Stimulated activated CD4-positive, alpha-beta T cell treated with anti-CD3 and anti-CD28 coated beads, Interleukin-12 subunit alpha, Interleukin-12 subunit beta, amount 100 ng/mL, for 4 hours (primary cell): ENCODE measurements around the gene FNDC11.
A peak's percentile ranks its signal among the peaks of the same experiment; 100 is the strongest.
"Not testable (repeated sequence)": the region's sequence is repeated elsewhere in the genome, so short reads cannot be mapped to it uniquely, and the experiment has no call there.

Experiments used
- DNase-seq: peaks from one replicate; pipeline ENCODE4 v3.0.0-alpha.2; 2020

Gene FNDC11

DNA sequence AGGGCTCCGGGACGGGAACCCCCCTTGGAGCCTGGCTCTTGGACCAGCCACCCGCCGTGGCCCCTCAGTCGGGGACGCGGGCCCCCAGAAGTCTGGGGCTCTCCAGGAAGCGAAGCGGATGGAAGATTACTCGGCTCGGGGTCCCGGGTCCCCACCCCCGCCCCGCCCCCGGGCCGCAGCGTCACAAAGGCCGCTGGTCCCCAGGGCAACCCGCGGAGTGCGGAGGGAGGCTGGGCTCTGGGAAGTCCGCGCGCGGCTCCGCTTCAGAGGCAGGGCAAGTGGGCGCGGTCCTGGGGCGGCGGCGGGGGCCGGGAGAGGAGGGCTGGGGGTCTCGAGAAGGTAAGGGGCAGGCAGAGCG lies at the start of gene FNDC11:
Gene FNDC11 (plus strand): TSS at position 227 of the 358 bp plus-strand sequence. CDS start 1,505 bp downstream, outside the sequence.
- peak; percentile 48 for DNase-seq

DNA sequence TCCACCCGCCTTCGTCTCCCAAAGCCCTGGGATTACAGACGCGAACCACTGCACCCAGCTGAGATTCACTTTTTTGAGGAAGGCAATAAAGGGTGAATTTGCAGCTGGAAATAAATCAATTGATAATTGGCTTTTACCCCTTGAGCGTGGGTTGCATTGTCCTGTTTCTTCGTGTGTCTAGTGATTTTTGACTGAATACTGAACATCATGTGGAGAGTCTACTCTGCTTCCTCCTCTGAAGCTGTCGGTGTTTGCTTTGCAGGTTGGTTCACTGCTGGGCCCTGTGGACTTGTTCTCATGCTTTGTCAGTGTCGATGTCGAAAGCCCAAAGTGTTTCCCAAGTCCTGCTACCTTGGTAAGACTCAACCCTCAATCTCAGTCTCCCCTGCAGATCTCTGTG lies 49.3 kb upstream of the FNDC11 start:
- no peak for DNase-seq

DNA sequence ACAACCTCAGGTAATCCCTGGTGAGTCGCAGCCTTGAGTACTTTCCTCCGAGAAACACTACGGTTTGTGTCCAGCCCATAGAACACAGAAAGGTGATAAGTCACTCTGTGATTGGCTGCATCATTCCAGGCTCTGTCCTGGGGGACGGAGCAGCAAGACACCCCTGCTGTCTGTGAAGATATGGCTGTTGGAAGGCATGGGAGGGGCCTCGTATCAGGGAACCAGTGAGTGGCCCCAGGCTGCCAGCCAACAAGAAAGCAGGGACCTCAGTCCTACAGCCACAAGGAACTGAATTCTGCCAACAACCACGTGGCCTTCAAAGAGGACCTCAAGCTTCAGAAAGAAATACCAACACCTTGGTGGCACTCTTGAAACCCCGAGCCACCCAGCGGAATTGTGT lies 48.7 kb upstream of the FNDC11 start:
- DNase-seq: no peak

GRCh38 chr20:63505723-63506122 lies 48.2 kb upstream of the FNDC11 start:
- DNase-seq: no peak

DNA sequence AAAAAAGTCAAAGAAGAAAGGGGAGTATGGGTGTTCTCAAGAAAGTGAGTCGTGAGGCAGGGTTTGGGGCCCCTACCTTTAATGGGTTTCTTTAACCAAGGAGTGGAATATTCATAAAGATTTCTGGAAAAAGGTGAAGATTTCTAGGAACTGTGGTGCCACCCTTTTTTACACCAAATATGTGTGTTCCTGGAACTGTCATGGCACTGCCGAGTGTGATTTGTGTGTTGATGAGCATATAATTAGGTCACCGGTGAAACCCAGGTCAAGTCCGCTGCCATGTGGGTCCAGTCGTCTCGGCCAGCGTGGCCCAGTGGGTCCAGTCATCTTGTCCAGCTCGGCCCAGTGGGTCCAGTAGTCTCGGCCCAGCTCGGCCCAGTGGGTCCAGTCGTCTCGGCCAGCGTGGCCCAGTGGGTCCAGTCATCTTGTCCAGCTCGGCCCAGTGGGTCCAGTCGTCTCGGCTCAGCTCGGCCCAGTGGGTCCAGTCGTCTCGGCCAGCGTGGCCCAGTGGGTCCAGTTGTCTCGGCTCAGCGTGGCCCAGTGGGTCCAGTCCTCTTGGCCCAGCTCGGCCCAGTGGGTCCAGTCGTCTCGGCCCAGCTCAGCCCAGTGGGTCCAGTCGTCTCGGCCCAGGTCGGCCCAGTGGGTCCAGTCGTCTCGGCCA lies 46.7 kb upstream of the FNDC11 start:
- no peak for DNase-seq

- DNase-seq: no peak
Observed at GRCh38 chr20:63508072-63508768, 45.7 kb upstream of the FNDC11 start.

DNA sequence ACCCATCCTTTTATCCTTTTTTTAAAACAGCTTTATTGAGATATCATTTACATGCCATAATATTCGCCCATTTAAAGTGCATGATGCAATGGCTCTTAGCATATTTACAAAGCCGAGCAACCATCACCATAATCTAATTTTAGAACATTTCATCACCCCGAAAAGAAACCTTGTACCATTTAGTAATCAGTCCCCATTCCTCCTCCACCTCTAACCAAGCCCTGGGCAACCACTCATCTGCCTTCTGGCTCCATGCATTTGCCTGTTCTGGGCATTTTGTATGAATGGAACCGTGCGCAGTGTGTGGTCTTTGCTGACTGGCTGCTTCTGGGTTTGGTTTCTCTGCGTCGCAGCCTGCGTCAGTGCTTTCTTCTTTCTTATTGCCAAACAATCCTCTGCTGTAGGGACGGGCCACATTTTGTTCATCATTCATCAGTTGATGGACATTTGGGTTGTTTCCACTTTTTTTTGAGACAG lies 44.8 kb upstream of the FNDC11 start:
- DNase-seq: no peak

DNA sequence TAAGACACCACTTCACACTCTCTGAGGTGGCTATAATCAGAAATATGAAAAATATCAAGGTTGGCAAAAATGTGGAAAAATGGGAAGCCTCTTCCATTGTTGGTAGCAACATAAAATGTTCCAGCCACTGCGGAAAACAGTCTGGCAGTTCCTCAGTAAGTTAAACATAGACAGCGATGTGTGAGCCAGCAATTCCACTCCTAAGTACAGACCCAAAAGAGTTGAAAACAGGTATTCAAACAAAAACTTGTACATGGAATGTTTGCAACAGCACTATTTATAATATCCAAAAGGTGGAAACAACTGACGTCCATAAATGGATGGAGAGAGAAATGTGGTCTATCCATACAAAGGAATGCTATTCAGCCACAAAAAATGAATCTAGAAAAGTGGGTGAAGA lies 40.8 kb upstream of the FNDC11 start:
- DNase-seq: no peak

GRCh38 chr20:63514520-63514919 lies 39.4 kb upstream of the FNDC11 start:
- not testable (repeated sequence) for DNase-seq

GRCh38 chr20:63517376-63518309 lies 36.3 kb upstream of the FNDC11 start:
- DNase-seq: no peak

DNA sequence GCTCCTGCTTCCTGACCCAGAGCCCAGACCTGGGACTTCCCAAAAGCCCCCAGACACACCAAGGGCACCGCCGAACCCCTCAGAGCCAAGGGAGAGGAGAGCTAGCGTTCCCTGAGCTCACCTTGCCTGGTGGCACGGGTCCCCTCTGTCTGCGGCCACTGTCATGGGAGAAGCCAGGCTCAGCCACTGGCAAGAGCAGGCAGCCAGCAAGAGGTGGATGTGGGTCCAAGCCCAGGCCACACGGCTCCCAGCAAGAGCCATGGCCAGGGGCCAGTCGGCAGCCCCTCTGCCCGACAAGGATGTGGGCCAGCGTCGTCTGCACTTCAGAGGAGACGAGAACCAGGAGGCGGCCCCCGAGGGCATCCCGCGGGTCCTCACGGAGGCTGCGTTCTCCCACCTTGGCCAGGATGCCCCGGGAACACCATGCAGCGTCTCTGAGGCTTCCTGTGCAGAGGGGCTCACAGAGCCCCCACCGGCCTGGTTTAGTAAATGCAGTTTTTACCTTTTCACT lies 35.6 kb upstream of the FNDC11 start:
- DNase-seq: no peak

DNA sequence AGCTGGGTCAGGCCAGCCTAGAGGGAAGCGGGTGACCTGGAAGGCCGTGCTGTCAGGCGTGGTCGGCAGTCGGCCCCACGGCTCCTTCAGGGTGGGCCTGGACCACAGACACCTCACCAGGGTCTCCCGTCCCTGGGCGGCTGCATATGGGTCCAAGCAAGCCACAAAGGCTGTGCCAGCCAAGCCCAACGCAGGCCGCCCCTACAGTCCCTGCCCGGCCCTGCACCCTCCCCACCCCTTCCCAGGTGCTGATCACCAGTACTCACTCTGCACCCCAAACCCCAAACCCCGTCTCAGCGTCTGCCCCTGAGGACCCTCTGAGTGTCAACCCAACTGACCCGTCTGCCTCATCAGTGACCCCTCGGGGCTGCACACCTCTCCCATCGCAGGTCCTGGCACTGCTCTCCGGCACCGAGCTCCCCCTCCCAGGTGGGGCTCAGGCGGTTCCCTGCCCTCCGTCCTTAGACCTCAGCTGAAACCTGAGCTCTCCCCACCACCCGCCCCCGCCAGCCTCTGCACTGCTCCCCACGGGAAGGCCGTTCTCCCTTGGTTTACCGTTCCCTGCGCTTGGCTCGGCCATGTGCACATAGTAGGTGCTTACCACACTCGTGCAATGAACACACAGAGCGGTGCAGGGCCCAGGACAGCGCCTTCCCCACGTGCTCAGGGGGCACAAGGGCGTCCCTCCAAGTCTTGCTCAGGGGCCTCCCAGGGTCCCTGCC lies 34.9 kb upstream of the FNDC11 start:
- no peak for DNase-seq

GRCh38 chr20:63519668-63520503 lies 34.1 kb upstream of the FNDC11 start:
- peak; percentile 59 for DNase-seq

GRCh38 chr20:63520504-63520933 lies 33.4 kb upstream of the FNDC11 start, which contains the start of gene PPDPF:
PPDPF (plus strand) TSS chr20:63520765; CDS start chr20:63521309, 544 bp downstream.
- peak; percentile 87 for DNase-seq

- DNase-seq: peak; percentile 70
Observed at GRCh38 chr20:63520934-63521601, 32.9 kb upstream of the FNDC11 start.

DNA sequence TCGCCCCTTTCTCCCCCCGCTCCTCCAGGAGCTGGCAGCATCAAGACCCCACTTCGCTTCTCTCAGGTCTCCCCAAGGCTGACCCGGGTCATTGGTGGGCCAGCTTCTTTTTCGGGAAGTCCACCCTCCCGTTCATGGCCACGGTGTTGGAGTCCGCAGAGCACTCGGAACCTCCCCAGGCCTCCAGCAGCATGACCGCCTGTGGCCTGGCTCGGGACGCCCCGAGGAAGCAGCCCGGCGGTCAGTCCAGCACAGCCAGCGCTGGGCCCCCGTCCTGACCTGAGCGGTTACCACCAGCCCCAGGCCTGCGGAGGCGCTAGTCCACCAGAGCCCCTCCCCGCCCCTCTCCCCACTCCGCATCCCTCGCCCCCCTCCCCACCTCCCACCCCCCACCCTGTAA lies 32.4 kb upstream of the FNDC11 start:
- DNase-seq: no peak

GRCh38 chr20:63522091-63522868 lies 31.7 kb upstream of the FNDC11 start:
- DNase-seq: no peak

DNA sequence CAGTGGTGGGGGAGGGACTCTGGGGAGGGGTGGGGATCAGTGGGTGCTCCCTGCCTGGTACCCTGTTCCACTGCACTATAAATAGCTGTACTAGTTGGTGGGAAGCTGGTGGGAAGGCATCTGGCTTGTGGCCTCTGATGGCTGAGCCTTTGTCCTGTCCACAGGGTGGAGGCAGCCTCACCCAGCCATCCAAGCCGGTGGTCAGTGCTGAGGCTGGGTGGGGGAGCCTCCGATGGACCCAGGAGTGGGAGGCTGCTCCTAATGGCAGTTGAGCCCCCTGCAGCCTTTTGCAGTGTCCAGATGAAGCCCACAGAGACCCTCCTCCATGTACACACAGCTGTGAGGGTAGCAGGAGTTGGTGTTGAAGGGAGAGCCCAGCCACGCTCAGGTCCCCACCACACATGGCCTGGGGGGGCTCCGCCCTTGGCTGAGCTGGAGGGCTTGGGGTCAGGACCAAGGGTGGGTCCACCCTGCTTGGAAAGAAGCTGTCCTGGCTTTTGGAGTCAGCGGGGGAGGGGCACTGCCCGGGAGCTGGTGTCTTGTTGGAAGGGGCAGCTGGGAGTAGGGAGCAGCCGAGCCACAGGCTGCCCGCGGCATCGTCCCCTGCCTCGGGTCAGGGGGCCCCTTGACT lies 30.9 kb upstream of the FNDC11 start:
- DNase-seq: no peak

DNA sequence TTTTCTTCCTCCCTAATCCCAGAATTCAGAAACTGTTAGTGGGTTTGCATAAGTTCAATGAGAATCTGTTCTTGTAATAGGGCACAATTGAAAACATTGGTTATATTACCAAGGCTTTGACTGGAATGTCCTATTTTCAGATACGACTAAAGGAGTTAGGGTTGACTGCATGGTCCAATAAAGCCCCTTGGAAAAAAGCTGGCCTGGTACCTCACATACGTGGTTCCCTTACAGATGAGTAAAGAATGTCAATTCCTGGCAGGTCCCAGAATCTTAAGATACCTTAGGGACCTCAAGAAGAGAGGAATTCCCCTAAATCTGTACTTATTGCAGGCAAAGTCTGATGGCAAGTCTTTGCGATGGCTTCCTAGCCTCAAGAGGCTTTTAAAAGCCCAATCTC lies 28.8 kb upstream of the FNDC11 start:
- DNase-seq: no peak
